ENCODE measurements around the gene PIMREG.

Gene PIMREG

GRCh38 chr17:6437956-6438355 is 6.3 kb upstream of the PIMREG start:
- no peak for DNase-seq (ENCODE audit: low spot score)

- DNase-seq (ENCODE audit: low spot score), result no peak
Measured at GRCh38 chr17:6439951-6440350, 4.3 kb upstream of the PIMREG start.

GRCh38 chr17:6442775-6443174 is 1.5 kb upstream of the PIMREG start:
- no peak for DNase-seq (ENCODE audit: low spot score)

- DNase-seq (ENCODE audit: low spot score), result no peak
Measured at GRCh38 chr17:6444571-6445335, 498 bp downstream of the PIMREG start.

- no peak for DNase-seq (ENCODE audit: low spot score)
Measured at GRCh38 chr17:6446516-6447100, 2.4 kb downstream of the PIMREG start.

GRCh38 chr17:6448473-6448872 is 4.2 kb downstream of the PIMREG start:
- DNase-seq (ENCODE audit: low spot score), result no peak

- no peak for DNase-seq (ENCODE audit: low spot score)
Measured at GRCh38 chr17:6449307-6449706, 5.1 kb downstream of the PIMREG start.

- DNase-seq (ENCODE audit: low spot score), result no peak
Measured at GRCh38 chr17:6450926-6451832, 6.9 kb downstream of the PIMREG start.

- no peak for DNase-seq (ENCODE audit: low spot score)
Measured at GRCh38 chr17:6452471-6453266, 8.4 kb downstream of the PIMREG start.

GRCh38 chr17:6453279-6454024 is 9.2 kb downstream of the PIMREG start:
- DNase-seq (ENCODE audit: low spot score), result no peak

- DNase-seq (ENCODE audit: low spot score), result no peak
Measured at GRCh38 chr17:6454495-6455320, 10.5 kb downstream of the PIMREG start.

- no peak for DNase-seq (ENCODE audit: low spot score)
Measured at GRCh38 chr17:6455321-6455705, 11.1 kb downstream of the PIMREG start.

- DNase-seq (ENCODE audit: low spot score), result no peak
Measured at GRCh38 chr17:6456321-6456720, 12.1 kb downstream of the PIMREG start.

- peak; percentile 80 for DNase-seq (ENCODE audit: low spot score)
Measured at GRCh38 chr17:6456914-6457687, 12.8 kb downstream of the PIMREG start.

GRCh38 chr17:6457688-6458459 is 13.6 kb downstream of the PIMREG start:
- no peak for DNase-seq (ENCODE audit: low spot score)

GRCh38 chr17:6458460-6458950 is 14.2 kb downstream of the PIMREG start:
- DNase-seq (ENCODE audit: low spot score), result no peak

GRCh38 chr17:6460531-6461161 is 16.4 kb downstream of the PIMREG start:
- no peak for DNase-seq (ENCODE audit: low spot score)

- DNase-seq (ENCODE audit: low spot score), result no peak
Measured at GRCh38 chr17:6461246-6461645, 17.0 kb downstream of the PIMREG start.

Measured in AG08395 (cell line).